GM21576 (cell line): ENCODE measurements around the gene FAM210B.
"Not testable (repeated sequence)": the region's sequence is repeated elsewhere in the genome, so short reads cannot be mapped to it uniquely, and the experiment has no call there.

Experiments
- ATAC-seq: cut with Tn5 transposase; IDR thresholded peaks from one replicate; pipeline ENCODE4 v1.9.1; 2021; ENCODE audit warnings: mild to moderate bottlenecking, moderate library complexity; ENCODE audit not compliant: unreplicated experiment

The FAM210B gene

GRCh38 chr20:56358600-56359211 lies at the start of gene FAM210B:
Gene FAM210B (plus strand): TSS chr20:56358974. CDS start chr20:56359006, 32 bp downstream.
- ATAC-seq, result peak; percentile 94

GRCh38 chr20:56316051-56316450 lies 42.7 kb upstream of the FAM210B start:
- no peak for ATAC-seq

- ATAC-seq, result no peak
Observed at GRCh38 chr20:56316483-56316882, 42.3 kb upstream of the FAM210B start.

GRCh38 chr20:56322681-56323080 lies 36.1 kb upstream of the FAM210B start:
- no peak for ATAC-seq

GRCh38 chr20:56323206-56323605 lies 35.6 kb upstream of the FAM210B start:
- no peak for ATAC-seq

GRCh38 chr20:56323656-56324055 lies 35.1 kb upstream of the FAM210B start:
- no peak for ATAC-seq

GRCh38 chr20:56324806-56325205 lies 34.0 kb upstream of the FAM210B start:
- no peak for ATAC-seq

GRCh38 chr20:56328861-56329260 lies 29.9 kb upstream of the FAM210B start:
- no peak for ATAC-seq

GRCh38 chr20:56336709-56337108 lies 22.1 kb upstream of the FAM210B start:
- not testable (repeated sequence) for ATAC-seq

- no peak for ATAC-seq
Observed at GRCh38 chr20:56342783-56343182, 16.0 kb upstream of the FAM210B start.

GRCh38 chr20:56343861-56344381 lies 14.9 kb upstream of the FAM210B start:
- no peak for ATAC-seq

- ATAC-seq, result no peak
Observed at GRCh38 chr20:56345911-56346310, 12.9 kb upstream of the FAM210B start.

GRCh38 chr20:56347628-56348304 lies 11.0 kb upstream of the FAM210B start:
- no peak for ATAC-seq

GRCh38 chr20:56348305-56348693 lies 10.5 kb upstream of the FAM210B start:
- ATAC-seq, result no peak

GRCh38 chr20:56348746-56349145 lies 10.0 kb upstream of the FAM210B start:
- ATAC-seq, result no peak

GRCh38 chr20:56350842-56351241 lies 7.9 kb upstream of the FAM210B start:
- ATAC-seq, result no peak

GRCh38 chr20:56352345-56353055 lies 6.3 kb upstream of the FAM210B start:
- ATAC-seq, result no peak

- no peak for ATAC-seq
Observed at GRCh38 chr20:56353356-56353755, 5.4 kb upstream of the FAM210B start.

- no peak for ATAC-seq
Observed at GRCh38 chr20:56358070-56358469, 704 bp upstream of the FAM210B start.

GRCh38 chr20:56359212-56360132 lies 698 bp downstream of the FAM210B start:
- peak; percentile 30 for ATAC-seq
